A673 (cell line): ENCODE measurements around the gene CCDC191. TPM values are rescaled to one million over a fixed set of nuclear protein-coding genes. Genes with fewer than 3 reads are reported as not detected.

Source experiments
- BruUV-seq: library from RNA; stranded (reverse); fragments of 400-500 nt; replicated peaks from 2 replicates; lab custom pipeline; 2021; lab: Mats Ljungman, UMichigan
- CTCF ChIA-PET: fragments of 300-600 bp; sonication (Branson Sonifier 250); formaldehyde crosslinking; loops from one replicate; lab custom pipeline; 2022; ENCODE audit warnings: antibody characterized with exemption; lab: Charles Lee
- POLR2A ChIA-PET: fragments of 300-600 bp; sonication (Branson Sonifier 250); formaldehyde crosslinking; loops from one replicate; lab custom pipeline; 2022; ENCODE audit warnings: antibody characterized with exemption; ENCODE audit not compliant: low non-redundant PET; lab: Charles Lee
- DNase-seq: peaks from one replicate; pipeline ENCODE4 v3.0.0-alpha.2; 2015; ENCODE audit warnings: low spot score
- H3K27ac ChIP-seq: fragments of 200-600 bp; sonication (generic); 2 replicates; pipeline ENCODE4 v1.5.1; 2016; ENCODE audit warnings: mixed run types, low read depth, mild to moderate bottlenecking, mixed read lengths, antibody characterized with exemption, low read length; ENCODE audit not compliant: poor library complexity, severe bottlenecking
- H3K27me3 ChIP-seq: fragments of 200-600 bp; sonication (generic); replicated peaks from 2 replicates; pipeline ENCODE4 v1.6.1; 2017; ENCODE audit warnings: mixed run types, low read depth, mild to moderate bottlenecking, mixed read lengths, antibody characterized with exemption, low read length; ENCODE audit not compliant: insufficient read depth, poor library complexity
- H3K36me3 ChIP-seq: fragments of 200-600 bp; sonication (generic); 2 replicates; pipeline ENCODE4 v1.6.1; 2016; ENCODE audit warnings: mixed run types, mild to moderate bottlenecking, mixed read lengths, antibody characterized with exemption, low read length; ENCODE audit not compliant: insufficient read depth, poor library complexity, severe bottlenecking
- H3K4me1 ChIP-seq: fragments of 200-600 bp; sonication (generic); 2 replicates; pipeline ENCODE4 v1.6.1; 2017; ENCODE audit warnings: mixed run types, mild to moderate bottlenecking, mixed read lengths, antibody characterized with exemption, low read length; ENCODE audit not compliant: insufficient read depth, poor library complexity, severe bottlenecking
- H3K4me3 ChIP-seq: fragments of 200-600 bp; sonication (generic); 2 replicates; pipeline ENCODE4 v1.5.1; 2016; ENCODE audit warnings: low read depth, mixed run types, mild to moderate bottlenecking, mixed read lengths, low read length; ENCODE audit not compliant: poor library complexity, severe bottlenecking
- H3K9me3 ChIP-seq: fragments of 200-600 bp; sonication (generic); 2 replicates; pipeline ENCODE4 v1.6.1; 2016; ENCODE audit warnings: mixed run types, low read depth, mild to moderate bottlenecking, mixed read lengths, antibody characterized with exemption, low read length; ENCODE audit not compliant: poor library complexity, severe bottlenecking
- EZH2 ChIP-seq: fragments of 200-600 bp; sonication (generic); IDR thresholded peaks from 2 replicates; pipeline ENCODE4 v1.6.1; 2017; ENCODE audit warnings: borderline replicate concordance, low read depth, mild to moderate bottlenecking, mixed read lengths, antibody characterized with exemption, low read length; ENCODE audit not compliant: poor library complexity, severe bottlenecking
- intact Hi-C: fragments of 100-400 bp; cut with micrococcal nuclease; formaldehyde crosslinking; loops from one replicate; pipeline ENCODE4 v1.10.0; 2022; ENCODE audit not compliant: unreplicated experiment
- total RNA-seq: library from RNA; stranded (reverse); gene quantifications from 2 replicates; pipeline ENCODE4 v1.2.3, GENCODE V29; 2021
- TF ChIP-seq, protein P1 (sequence below): fragments of 300-800, 200-600 bp; sonication (generic); conservative IDR thresholded peaks from 2 replicates; pipeline ENCODE4 v1.5.1; 2017; ENCODE audit warnings: low read depth, mild to moderate bottlenecking, antibody characterized with exemption, low read length, moderate library complexity, mixed read lengths

The CCDC191 gene
- total RNA-seq, 1 experiment from 2014 or later = 1.1 TPM

- BruUV-seq = no TSS peak
- no peaks in the 10 kb centered on the region for H3K36me3 ChIP-seq
- H3K27me3 ChIP-seq = no peaks in the 10 kb centered on the region
- H3K4me3 ChIP-seq = no peak overlapping the region
- DNase-seq = no peak
- CTCF ChIA-PET = no interaction called here
- H3K4me1 ChIP-seq = no peaks in the 10 kb centered on the region
- POLR2A ChIA-PET = no interaction called here
- H3K9me3 ChIP-seq = peaks cover 11% of the 10 kb centered on the region
- no peak for TF ChIP-seq EZH2
- TF ChIP-seq, protein P1, sequence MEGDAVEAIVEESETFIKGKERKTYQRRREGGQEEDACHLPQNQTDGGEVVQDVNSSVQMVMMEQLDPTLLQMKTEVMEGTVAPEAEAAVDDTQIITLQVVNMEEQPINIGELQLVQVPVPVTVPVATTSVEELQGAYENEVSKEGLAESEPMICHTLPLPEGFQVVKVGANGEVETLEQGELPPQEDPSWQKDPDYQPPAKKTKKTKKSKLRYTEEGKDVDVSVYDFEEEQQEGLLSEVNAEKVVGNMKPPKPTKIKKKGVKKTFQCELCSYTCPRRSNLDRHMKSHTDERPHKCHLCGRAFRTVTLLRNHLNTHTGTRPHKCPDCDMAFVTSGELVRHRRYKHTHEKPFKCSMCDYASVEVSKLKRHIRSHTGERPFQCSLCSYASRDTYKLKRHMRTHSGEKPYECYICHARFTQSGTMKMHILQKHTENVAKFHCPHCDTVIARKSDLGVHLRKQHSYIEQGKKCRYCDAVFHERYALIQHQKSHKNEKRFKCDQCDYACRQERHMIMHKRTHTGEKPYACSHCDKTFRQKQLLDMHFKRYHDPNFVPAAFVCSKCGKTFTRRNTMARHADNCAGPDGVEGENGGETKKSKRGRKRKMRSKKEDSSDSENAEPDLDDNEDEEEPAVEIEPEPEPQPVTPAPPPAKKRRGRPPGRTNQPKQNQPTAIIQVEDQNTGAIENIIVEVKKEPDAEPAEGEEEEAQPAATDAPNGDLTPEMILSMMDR = no peak
- intact Hi-C loops = no loop called here
- H3K27ac ChIP-seq = no peak overlapping the region
These were observed 128.8 kb downstream of the CCDC191 start for GRCh38 chr3:113927556-113927955.

DNA sequence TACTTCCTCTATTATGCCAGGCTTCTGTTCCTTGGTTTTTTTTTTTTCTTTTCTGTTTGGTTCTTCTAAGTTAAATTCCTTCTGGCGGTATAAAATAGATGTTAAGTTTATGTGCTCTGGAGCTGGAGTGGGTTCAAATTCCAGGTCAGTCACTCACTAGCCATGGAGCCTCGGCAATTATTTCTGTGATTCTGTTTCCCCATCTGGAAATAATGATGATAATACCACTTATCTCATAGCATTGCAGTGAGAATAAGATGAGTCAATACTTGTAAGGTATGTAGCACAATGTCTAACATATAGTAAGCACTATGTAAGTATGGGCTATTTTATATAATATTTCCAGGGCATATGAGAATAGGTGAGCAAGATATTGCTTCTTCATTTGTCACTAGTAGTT is 141.7 kb downstream of the CCDC191 start:
- POLR2A ChIA-PET = no interaction called here
- no peaks in the 10 kb centered on the region for H3K27me3 ChIP-seq

More for the DNA sequence above, 141.7 kb downstream of the CCDC191 start:
- intact Hi-C loops = loop anchor here (5.0 kb wide), 1 partner anchor 177 kb away; no protein-coding TSS in a partner anchor
- Histone ChIP-seq H3K4me3 (no peak overlapping the region), H3K27ac (no peak overlapping the region), H3K36me3 (no peaks in the 10 kb centered on the region), H3K4me1 (no peaks in the 10 kb centered on the region), H3K9me3 (no peaks in the 10 kb centered on the region)
- no peak for DNase-seq
- TF ChIP-seq, protein P1 = no peak
- no peak for TF ChIP-seq EZH2
- no TSS peak for BruUV-seq
- CTCF ChIA-PET = interaction anchor here (0.7 kb wide), 1 partner anchor 30 kb away, joined by 3 read pairs; no protein-coding TSS in a partner anchor

Other genes with a start within 250 kb of the CCDC191 start
- 3.1 and 4.5 TPM in 2 replicates for gene GRAMD1C, start 217.7 kb downstream of the CCDC191 start, total RNA-seq
- gene ZDHHC23, start 108.5 kb downstream of the CCDC191 start, total RNA-seq = 0.74 and 1.1 TPM in 2 replicates
- gene QTRT2, start 211 bp upstream of the CCDC191 start, total RNA-seq = 49.6 and 62.4 TPM in 2 replicates
- gene DRD3, start 122.5 kb upstream of the CCDC191 start, total RNA-seq = not detected in 2 replicates
- not detected in 2 replicates for gene ZNF80, start 181.1 kb upstream of the CCDC191 start, total RNA-seq
- not detected in 2 replicates for gene TIGIT, start 237.5 kb upstream of the CCDC191 start, total RNA-seq